H1 (cell line): ENCODE data around the gene KCNB1.
A peak's percentile ranks its signal among the peaks of the same experiment; 100 is the strongest.

ENCODE experiments used
- BRCA1 ChIP-seq: IDR thresholded peaks from 2 replicates; pipeline ENCODE4 v1.6.1; 2012; ENCODE audit warnings: low read depth, low read length, improper control_type of control experiment
- CBX8 ChIP-seq: fragments of 300-800, 300-1000 bp; sonication (generic); IDR thresholded peaks from 2 replicates; pipeline ENCODE4 v1.7.1; 2016; ENCODE audit warnings: low read depth, low read length, borderline replicate concordance
- CREB1 ChIP-seq: IDR thresholded peaks from 2 replicates; pipeline ENCODE4 v1.6.1; 2012; ENCODE audit warnings: inconsistent platforms
- CTCF ChIP-seq, 3 experiments: IDR thresholded peaks; 1 replicate in 2 of 3; 2 replicates in 1 of 3; pipeline versions ENCODE4 v1.5.1 to v1.6.1; 2011; ENCODE audit warnings: low read length in 3 of 3, mild to moderate bottlenecking in 3 of 3, inconsistent platforms in 2 of 3, low read depth in 1 of 3, moderate library complexity in 1 of 3; ENCODE audit not compliant: insufficient read depth in 1 of 3; ENCODE audit errors: control extremely low read depth in 1 of 3
- EP300 ChIP-seq, 2 experiments: IDR thresholded peaks; 1 replicate in 1 of 2; 2 replicates in 1 of 2; pipeline ENCODE4 v1.6.1; 2011 to 2012; ENCODE audit warnings: low read depth in 2 of 2, low read length in 2 of 2, mild to moderate bottlenecking in 2 of 2, borderline replicate concordance in 1 of 2, inconsistent platforms in 1 of 2, moderate library complexity in 1 of 2
- EZH2 ChIP-seq: fragments of 200-600 bp; sonication (generic); IDR thresholded peaks from 2 replicates; pipeline ENCODE4 v1.7.1; 2012; ENCODE audit warnings: low read depth, mild to moderate bottlenecking, moderate library complexity, low read length, inconsistent platforms; ENCODE audit not compliant: severe bottlenecking
- HDAC6 ChIP-seq: IDR thresholded peaks from one replicate; pipeline ENCODE4 v1.7.1; 2012; ENCODE audit warnings: low read depth, mild to moderate bottlenecking, inconsistent platforms, low read length, moderate library complexity
- POLR2AphosphoS5 ChIP-seq: IDR thresholded peaks from 2 replicates; pipeline ENCODE4 v1.6.1; 2011; ENCODE audit warnings: low read depth, low read length
- RFX5 ChIP-seq: IDR thresholded peaks from 2 replicates; pipeline ENCODE4 v1.6.1; 2011; ENCODE audit warnings: low read depth, low read length, improper control_type of control experiment, borderline replicate concordance
- SP1 ChIP-seq: IDR thresholded peaks from 2 replicates; pipeline ENCODE4 v1.6.1; 2011; ENCODE audit warnings: low read depth, low read length
- TCF12 ChIP-seq: IDR thresholded peaks from 2 replicates; pipeline ENCODE4 v1.6.1; 2011; ENCODE audit warnings: low read depth, mild to moderate bottlenecking, low read length
- YY1 ChIP-seq: IDR thresholded peaks from 2 replicates; pipeline ENCODE4 v1.6.1; 2011; ENCODE audit warnings: low read depth, mild to moderate bottlenecking, low read length
- ZNF274 ChIP-seq: IDR thresholded peaks from 2 replicates; pipeline ENCODE4 v1.7.0; 2012; ENCODE audit warnings: low read length, borderline replicate concordance; ENCODE audit errors: extremely low read depth

GRCh38 chr20:49501917-49502316 lies 19.4 kb upstream of the KCNB1 start:
- TF ChIP-seq SP1 (no peak), CTCF (IDR thresholded peaks at IDR 0.05; ENCODE audit: control extremely low read depth in 1 of 3, insufficient read depth in 1 of 3, low read depth in 1 of 3, low read length in 3 of 3) (no peak), TCF12 (no peak), EZH2 (no peak), HDAC6 (no peak), BRCA1 (no peak), RFX5 (no peak), ZNF274 (no peak), POLR2AphosphoS5 (no peak), YY1 (peak; percentile 76), CREB1 (no peak), CBX8 (no peak), EP300 (IDR thresholded peaks at IDR 0.05; ENCODE audit: borderline replicate concordance in 1 of 2, low read depth in 2 of 2, low read length in 2 of 2) (no peak)
